22Rv1 (cell line): ENCODE measurements around the gene ZNF691.

Experiments used
- ZFX ChIP-seq: fragments of 450-650 bp; IDR thresholded peaks from 2 replicates; pipeline ENCODE4 v1.6.1; 2017; ENCODE audit warnings: antibody characterized with exemption, borderline replicate concordance
- TF ChIP-seq, protein P1 (sequence below): fragments of 450-650 bp; IDR thresholded peaks from 2 replicates; pipeline ENCODE4 v1.5.1; 2017; ENCODE audit warnings: mild to moderate bottlenecking

DNA sequence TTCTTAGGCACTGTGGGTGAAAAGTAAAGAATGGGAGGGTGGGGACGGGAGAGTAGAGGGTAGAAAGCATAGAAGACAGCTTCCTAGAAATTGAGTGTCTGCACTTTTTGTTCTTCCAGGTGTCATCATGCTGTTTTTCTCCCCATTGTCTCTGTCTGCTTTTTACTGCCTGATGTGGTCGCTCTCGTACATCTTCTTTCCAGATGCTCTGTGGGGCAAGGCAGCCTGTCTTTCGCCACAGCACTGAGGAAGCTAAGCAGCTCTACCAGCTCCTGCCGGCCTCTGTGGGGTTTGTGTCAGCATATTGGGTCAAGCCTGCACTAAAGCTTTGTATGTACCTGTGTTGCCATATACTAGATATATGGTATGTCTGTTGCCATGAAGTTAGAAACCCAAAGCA, 48.4 kb upstream of the ZNF691 start:
- TF ChIP-seq, protein P1, sequence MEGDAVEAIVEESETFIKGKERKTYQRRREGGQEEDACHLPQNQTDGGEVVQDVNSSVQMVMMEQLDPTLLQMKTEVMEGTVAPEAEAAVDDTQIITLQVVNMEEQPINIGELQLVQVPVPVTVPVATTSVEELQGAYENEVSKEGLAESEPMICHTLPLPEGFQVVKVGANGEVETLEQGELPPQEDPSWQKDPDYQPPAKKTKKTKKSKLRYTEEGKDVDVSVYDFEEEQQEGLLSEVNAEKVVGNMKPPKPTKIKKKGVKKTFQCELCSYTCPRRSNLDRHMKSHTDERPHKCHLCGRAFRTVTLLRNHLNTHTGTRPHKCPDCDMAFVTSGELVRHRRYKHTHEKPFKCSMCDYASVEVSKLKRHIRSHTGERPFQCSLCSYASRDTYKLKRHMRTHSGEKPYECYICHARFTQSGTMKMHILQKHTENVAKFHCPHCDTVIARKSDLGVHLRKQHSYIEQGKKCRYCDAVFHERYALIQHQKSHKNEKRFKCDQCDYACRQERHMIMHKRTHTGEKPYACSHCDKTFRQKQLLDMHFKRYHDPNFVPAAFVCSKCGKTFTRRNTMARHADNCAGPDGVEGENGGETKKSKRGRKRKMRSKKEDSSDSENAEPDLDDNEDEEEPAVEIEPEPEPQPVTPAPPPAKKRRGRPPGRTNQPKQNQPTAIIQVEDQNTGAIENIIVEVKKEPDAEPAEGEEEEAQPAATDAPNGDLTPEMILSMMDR, result no peak
- TF ChIP-seq ZFX, result no peak
